ENCODE data around the gene ERCC4. TPM values are rescaled to one million over a fixed set of nuclear protein-coding genes. Genes with fewer than 3 reads are reported as not detected.

Gene ERCC4
- total RNA-seq, 3 donors from 2014 or later (not counting 1 experiment from before 2014, with no cell fraction given), result 7.3 to 11.9 (median 7.5) TPM

DNA sequence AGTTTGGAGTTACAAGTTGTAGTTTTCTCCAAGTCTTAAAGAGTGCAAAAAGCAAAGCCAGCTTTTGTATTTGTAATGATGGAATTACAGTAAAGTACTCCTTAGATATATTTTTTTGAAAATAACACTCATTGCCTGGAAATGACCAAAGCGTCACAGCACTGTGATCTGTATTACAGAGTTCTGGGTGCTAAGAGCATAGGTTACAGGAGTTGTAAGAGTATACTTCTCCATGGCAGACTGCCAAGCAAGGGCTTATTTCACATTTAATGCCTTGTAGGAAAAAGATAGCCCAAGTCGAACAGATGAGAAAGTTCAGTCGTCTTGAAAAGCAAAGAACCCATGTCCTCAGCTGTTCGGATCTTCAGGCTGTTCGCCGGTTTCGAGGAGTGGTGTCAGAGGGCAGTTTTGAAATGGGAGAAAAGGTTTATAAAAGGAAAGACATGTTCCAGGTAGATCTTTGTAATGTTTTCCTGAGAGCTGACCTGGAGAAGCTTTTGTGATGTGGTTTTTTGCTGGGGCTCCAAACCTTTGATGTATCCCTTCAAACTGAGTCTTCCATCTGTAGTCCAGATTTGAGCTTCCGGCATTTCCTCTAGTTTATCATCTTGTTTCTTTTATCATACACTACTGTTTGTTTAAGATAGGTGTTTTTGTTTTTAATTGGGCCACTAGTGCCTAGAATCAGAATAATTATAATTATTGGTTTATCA lies 41.3 kb downstream of the ERCC4 start:
- H3K4me1 Mint-ChIP-seq, result no peaks in the 10 kb centered on the region
- H3K36me3 Mint-ChIP-seq, result no peaks in the 10 kb centered on the region
- H3K27me3 Mint-ChIP-seq (ENCODE audit: low read depth in 2 of 2), result peaks cover 23 to 31% of the 10 kb centered on the region in 2 donors
- no peak overlapping the region for H3K4me3 ChIP-seq (ENCODE audit: low read length)
- no peak overlapping the region for H3K27ac Mint-ChIP-seq
- no peaks in the 10 kb centered on the region for H3K4me1 ChIP-seq (ENCODE audit: control insufficient read depth, insufficient read depth, low read length)
- H3K36me3 ChIP-seq (ENCODE audit: control insufficient read depth, insufficient read depth, low read length), result no peaks in the 10 kb centered on the region
- DNase-seq (no peak), ATAC-seq (no peak)
- intact Hi-C loops (cut with micrococcal nuclease), result no loop called here
- TF ChIP-seq, protein P1, sequence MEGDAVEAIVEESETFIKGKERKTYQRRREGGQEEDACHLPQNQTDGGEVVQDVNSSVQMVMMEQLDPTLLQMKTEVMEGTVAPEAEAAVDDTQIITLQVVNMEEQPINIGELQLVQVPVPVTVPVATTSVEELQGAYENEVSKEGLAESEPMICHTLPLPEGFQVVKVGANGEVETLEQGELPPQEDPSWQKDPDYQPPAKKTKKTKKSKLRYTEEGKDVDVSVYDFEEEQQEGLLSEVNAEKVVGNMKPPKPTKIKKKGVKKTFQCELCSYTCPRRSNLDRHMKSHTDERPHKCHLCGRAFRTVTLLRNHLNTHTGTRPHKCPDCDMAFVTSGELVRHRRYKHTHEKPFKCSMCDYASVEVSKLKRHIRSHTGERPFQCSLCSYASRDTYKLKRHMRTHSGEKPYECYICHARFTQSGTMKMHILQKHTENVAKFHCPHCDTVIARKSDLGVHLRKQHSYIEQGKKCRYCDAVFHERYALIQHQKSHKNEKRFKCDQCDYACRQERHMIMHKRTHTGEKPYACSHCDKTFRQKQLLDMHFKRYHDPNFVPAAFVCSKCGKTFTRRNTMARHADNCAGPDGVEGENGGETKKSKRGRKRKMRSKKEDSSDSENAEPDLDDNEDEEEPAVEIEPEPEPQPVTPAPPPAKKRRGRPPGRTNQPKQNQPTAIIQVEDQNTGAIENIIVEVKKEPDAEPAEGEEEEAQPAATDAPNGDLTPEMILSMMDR (IDR thresholded peaks at IDR 0.05), result no peak
- 85% methylated on average over 7 of the region's 8 CpGs for WGBS (ENCODE audit: insufficient coverage)
- no peaks in the 10 kb centered on the region for H3K9me3 ChIP-seq (ENCODE audit: control insufficient read depth, insufficient read depth, low read length)
- no peaks in the 10 kb centered on the region for H3K9me3 Mint-ChIP-seq
- H3K27ac ChIP-seq (ENCODE audit: low read length), result no peak overlapping the region
- H3K27me3 ChIP-seq (ENCODE audit: control insufficient read depth, insufficient read depth, low read length), result no peaks in the 10 kb centered on the region
- H3K4me3 Mint-ChIP-seq, result no peak overlapping the region

DNA sequence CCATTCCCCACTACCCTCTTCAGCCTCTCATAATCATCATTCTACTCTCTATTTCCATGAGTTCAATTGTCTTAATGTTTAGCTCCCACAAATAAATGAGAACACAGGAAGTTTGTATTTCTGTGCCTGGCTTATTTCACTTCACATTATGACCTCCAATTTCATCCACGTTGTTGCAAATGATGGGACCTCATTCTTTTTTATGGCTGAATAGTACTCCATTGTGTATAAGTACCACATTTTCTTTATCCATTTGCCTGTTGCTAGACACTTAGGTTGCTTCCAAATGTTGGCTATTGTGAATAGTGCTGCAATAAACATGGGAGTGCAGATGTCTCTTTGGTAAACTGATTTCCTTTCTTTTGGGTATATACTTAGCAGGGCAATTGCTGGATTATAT lies 42.3 kb downstream of the ERCC4 start:
- Mint-ChIP-seq H3K27me3 (ENCODE audit: low read depth in 2 of 2) (peaks cover 20 to 32% of the 10 kb centered on the region in 2 donors), H3K4me1 (no peaks in the 10 kb centered on the region), H3K27ac (no peak overlapping the region), H3K4me3 (no peak overlapping the region), H3K9me3 (no peaks in the 10 kb centered on the region), H3K36me3 (no peaks in the 10 kb centered on the region)
- no peaks in the 10 kb centered on the region for H3K4me1 ChIP-seq (ENCODE audit: control insufficient read depth, insufficient read depth, low read length)
- no peak for DNase-seq
- no peak overlapping the region for H3K27ac ChIP-seq (ENCODE audit: low read length)
- H3K9me3 ChIP-seq (ENCODE audit: control insufficient read depth, insufficient read depth, low read length), result no peaks in the 10 kb centered on the region
- H3K4me3 ChIP-seq (ENCODE audit: low read length), result no peak overlapping the region
- TF ChIP-seq, protein P1 (IDR thresholded peaks at IDR 0.05), result no peak
- ATAC-seq, result no peak
- no peaks in the 10 kb centered on the region for H3K27me3 ChIP-seq (ENCODE audit: control insufficient read depth, insufficient read depth, low read length)
- 78% methylated on average over 1 of the region's 1 CpG for WGBS (ENCODE audit: insufficient coverage)
- H3K36me3 ChIP-seq (ENCODE audit: control insufficient read depth, insufficient read depth, low read length), result no peaks in the 10 kb centered on the region
- intact Hi-C loops (cut with micrococcal nuclease), result no loop called here

DNA sequence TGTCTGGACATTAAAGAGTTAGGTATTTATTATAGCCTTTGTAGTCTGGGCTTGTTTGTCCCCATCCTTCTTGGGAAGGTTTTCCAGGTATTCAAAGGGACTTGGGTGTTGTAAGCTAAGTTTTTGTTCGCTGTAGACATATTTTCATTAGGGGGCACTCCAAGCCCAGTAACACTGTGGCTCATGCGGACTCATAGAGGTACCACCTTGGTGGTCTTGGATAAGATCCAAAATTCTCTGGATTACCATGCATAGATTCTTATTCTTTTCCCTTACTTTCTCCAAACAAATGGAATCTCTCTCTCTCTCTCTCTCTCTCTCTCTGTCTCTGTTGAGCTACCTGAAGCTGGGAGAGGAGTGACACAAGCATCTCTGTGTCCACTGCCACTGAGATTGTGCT lies 48.9 kb downstream of the ERCC4 start:
- Mint-ChIP-seq H3K27me3 (ENCODE audit: low read depth in 2 of 2) (peaks cover 11 to 50% of the 10 kb centered on the region in 2 donors), H3K27ac (no peak overlapping the region)
- no peak overlapping the region for H3K4me3 ChIP-seq (ENCODE audit: low read length)

More for the DNA sequence above, 48.9 kb downstream of the ERCC4 start:
- no peak for DNase-seq
- Histone ChIP-seq H3K4me1 (ENCODE audit: control insufficient read depth, insufficient read depth, low read length) (no peaks in the 10 kb centered on the region), H3K27me3 (ENCODE audit: control insufficient read depth, insufficient read depth, low read length) (peaks cover 2% of the 10 kb centered on the region), H3K36me3 (ENCODE audit: control insufficient read depth, insufficient read depth, low read length) (no peaks in the 10 kb centered on the region), H3K9me3 (ENCODE audit: control insufficient read depth, insufficient read depth, low read length) (no peaks in the 10 kb centered on the region), H3K27ac (ENCODE audit: low read length) (no peak overlapping the region)
- intact Hi-C loops (cut with micrococcal nuclease), result no loop called here
- Mint-ChIP-seq H3K4me3 (no peak overlapping the region), H3K36me3 (no peaks in the 10 kb centered on the region), H3K4me1 (no peaks in the 10 kb centered on the region), H3K9me3 (no peaks in the 10 kb centered on the region)
- 87% methylated on average over 2 of the region's 2 CpGs for WGBS (ENCODE audit: insufficient coverage)
- TF ChIP-seq, protein P1 (IDR thresholded peaks at IDR 0.05), result no peak
- ATAC-seq, result no peak
